Spleen (tissue), 7 donors: ENCODE measurements around the gene PRG3.

Experiments
- POLR2AphosphoS5 ChIP-seq, 3 donors: sonication (generic); formaldehyde crosslinking; IDR thresholded peaks; one replicate each; pipeline ENCODE4 v1.5.1; 2017; ENCODE audit warnings: antibody characterized with exemption in 3 of 3
- TF ChIP-seq, protein P1 (sequence below), 11 experiments: fragments of 200-600 bp in 7 of 11; fragments of 450-650 bp in 4 of 11; sonication (generic) in 4 of 11; IDR thresholded peaks in 8 of 11; conservative IDR thresholded peaks in 3 of 11; 1 replicate in 7 of 11; 2 replicates in 4 of 11; pipeline versions ENCODE4 v1.4.0 to v1.8.0; 2016 to 2021; ENCODE audit warnings: antibody characterized with exemption in 11 of 11, inconsistent platforms in 4 of 11, mild to moderate bottlenecking in 1 of 11
- donor health status: DM: no; HTN: no; CAD: no; lungs with moderate emphysema.
- donor health status: DM: no; HTN: no; CAD: no.
- donor health status: DM: no; HTN: no; CAD: no.

DNA sequence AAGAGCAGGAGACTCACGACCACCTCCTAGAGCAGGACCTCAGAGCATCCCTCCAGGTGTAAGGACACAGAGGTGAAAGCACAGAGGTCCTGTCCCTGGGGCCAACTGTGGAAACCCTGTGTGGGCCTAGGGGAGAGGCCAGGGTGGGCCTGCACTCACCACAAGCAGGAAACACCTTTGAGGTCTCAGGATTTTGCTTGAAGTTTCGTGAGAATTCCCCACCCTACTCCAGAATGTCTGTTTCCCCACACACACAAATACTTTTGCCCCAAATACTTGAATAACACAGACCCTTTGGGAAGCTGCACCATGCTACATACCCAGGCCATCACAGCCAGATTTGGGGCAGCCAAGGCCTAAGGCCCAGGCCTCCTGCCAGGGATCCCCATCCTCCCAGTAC lies 27.8 kb upstream of the PRG3 start:
- TF ChIP-seq POLR2AphosphoS5 (IDR thresholded peaks at IDR 0.05) = no peak
- TF ChIP-seq, protein P1, sequence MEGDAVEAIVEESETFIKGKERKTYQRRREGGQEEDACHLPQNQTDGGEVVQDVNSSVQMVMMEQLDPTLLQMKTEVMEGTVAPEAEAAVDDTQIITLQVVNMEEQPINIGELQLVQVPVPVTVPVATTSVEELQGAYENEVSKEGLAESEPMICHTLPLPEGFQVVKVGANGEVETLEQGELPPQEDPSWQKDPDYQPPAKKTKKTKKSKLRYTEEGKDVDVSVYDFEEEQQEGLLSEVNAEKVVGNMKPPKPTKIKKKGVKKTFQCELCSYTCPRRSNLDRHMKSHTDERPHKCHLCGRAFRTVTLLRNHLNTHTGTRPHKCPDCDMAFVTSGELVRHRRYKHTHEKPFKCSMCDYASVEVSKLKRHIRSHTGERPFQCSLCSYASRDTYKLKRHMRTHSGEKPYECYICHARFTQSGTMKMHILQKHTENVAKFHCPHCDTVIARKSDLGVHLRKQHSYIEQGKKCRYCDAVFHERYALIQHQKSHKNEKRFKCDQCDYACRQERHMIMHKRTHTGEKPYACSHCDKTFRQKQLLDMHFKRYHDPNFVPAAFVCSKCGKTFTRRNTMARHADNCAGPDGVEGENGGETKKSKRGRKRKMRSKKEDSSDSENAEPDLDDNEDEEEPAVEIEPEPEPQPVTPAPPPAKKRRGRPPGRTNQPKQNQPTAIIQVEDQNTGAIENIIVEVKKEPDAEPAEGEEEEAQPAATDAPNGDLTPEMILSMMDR (IDR thresholded peaks at IDR 0.05 in 8 of 11, conservative IDR thresholded peaks at IDR 0.05 in 3 of 11) = no peak
